Fibroblast of skin of back (primary cell): ENCODE measurements around the gene MLLT10.
"Not testable (repeated sequence)": the region's sequence is repeated elsewhere in the genome, so short reads cannot be mapped to it uniquely, and the experiment has no call there.

Experiments used
- DNase-seq: peaks from one replicate; pipeline ENCODE4 v3.0.0-alpha.2; 2013

The MLLT10 gene

DNA sequence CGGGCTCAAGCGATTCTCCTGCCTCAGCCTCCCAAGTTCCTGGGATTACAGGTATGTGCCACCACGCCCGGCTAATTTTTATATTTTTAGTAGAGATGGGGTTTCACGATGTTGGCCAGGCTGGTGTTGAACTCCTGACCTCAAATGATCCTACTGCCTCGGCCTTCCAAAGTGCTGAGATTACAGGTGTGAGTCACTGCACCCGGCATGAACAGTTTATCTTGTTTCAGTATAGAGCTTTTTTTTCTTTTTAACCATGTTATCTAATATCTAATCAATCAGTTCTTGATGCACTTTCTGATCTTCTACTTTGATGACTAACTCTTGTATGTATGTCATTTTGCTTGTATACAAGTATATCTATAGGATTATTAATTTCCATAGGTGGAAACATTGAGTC lies 54.1 kb downstream of the MLLT10 start:
- not testable (repeated sequence) for DNase-seq

DNA sequence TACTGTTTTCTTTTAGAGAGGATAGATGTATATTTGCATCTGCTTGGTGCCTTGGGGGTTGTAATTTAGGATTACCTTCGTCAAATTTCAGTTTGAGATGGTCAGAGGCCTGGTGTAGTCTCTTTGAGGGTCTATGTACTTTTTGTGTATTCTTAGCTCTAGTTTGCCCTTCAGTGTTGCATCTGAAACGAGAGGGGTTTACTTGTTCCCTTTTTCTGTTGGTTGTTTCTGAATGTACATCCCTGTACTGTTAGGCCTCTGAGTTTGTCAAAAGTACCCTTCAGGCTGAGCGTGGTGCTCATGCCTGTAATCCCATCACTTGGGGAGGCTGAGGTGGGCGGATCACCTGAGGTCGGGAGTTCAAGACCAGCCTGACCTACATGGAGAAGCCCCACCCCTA lies 60.0 kb downstream of the MLLT10 start:
- no peak for DNase-seq

DNA sequence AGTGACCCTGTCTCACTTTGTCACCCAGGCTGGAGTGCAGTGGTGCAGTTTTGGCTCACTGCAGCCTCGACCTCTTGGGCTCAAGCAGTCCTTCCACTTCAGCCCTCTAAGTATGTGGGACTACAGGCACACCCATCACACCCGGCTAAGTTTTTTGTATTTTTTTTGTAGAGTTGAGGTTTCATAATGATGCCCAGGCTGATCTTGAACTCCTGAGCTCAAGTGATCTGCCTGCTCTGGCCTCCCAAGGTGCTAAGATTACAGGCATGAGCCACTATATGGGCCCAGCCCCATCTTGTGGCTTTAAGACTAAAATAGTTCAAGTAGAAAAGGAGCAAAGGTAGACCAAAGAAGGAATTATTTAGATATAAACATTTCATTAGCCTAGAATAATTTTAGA lies 65.5 kb downstream of the MLLT10 start:
- DNase-seq, result no peak

DNA sequence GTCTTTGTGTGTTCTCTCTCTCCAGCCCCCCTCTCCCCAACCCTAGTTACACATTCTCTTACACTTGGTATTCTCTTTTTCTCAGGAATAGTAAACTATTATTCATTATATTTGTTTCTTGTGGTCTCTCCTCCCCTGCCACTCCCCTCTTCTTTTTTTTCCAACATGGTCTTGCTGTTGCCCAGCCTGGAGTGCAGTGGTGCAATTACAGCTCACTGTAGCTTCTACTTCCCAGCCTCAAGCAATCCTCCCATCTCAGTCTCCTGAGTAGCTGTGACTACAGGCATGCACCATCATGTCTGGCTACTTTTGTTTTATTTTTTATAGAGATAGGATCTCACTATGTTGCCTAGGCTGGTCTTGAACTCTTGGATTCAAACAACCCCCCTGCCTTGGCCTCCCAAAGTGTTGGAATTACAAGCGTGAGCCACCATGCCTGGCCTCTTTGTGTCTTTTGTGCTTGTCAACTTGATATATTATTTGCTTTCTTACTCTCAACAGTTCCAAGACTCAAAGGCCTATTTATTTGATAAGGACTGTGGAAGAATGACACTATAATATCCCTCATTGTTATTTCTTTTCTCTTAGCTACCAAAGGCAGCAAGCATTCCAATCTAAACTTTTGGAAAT lies 66.9 kb downstream of the MLLT10 start:
- DNase-seq, result no peak

DNA sequence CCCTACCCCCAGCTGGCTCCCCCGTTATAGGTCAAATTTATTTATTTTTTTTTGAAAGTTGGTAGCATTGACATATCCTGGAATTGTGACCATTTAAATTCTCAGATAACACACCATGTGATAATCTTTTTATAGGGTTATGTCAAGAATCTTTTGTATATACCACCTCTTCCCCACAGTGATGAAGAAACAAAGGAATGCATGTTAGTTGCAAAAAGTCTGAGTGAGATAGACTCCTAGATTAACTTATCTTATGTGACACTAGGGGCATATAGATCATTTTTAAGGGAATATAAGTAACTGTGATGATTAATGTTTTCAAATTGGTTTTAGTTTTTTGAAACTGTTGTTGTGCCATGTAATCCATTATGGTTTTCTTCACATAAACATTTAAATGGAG lies 68.3 kb downstream of the MLLT10 start:
- no peak for DNase-seq

DNA sequence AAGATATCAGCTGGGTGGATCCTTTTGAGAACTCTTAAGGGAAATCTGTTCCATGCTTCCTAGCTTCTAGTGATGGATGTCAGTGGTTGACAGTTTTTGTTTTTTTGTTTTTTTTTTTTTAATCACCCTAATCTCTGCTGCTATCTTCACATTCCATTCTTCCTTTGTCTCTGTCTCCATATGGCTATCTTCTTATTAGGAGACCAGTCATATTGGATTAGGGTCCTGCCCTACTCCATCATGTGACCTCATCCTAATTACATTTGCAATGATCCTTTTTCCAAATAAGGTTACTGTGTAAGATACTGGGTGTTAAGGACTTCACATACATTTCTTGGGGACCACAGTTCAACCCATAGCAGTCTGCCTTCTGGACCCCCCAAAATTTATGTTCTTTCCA lies 69.7 kb downstream of the MLLT10 start:
- no peak for DNase-seq

DNA sequence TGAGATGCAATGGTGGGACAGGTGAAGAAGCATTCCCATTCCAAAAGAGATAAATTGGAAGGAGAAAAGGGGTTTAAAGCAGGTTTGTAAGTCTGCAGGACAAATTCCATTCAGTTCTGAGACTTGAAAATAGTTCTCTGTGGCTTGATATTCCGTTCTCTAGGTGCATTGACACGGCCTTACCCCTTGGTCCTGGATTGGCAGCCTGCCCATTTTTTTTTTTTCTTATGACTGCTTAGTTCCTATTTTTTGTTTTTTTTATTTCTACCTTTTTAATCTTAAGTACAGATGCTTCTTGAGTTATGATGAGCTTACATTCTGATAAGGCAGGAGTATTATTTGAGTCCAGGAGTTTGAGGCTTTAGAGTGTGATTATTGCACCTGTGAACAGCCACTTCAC lies 70.6 kb downstream of the MLLT10 start:
- no peak for DNase-seq

DNA sequence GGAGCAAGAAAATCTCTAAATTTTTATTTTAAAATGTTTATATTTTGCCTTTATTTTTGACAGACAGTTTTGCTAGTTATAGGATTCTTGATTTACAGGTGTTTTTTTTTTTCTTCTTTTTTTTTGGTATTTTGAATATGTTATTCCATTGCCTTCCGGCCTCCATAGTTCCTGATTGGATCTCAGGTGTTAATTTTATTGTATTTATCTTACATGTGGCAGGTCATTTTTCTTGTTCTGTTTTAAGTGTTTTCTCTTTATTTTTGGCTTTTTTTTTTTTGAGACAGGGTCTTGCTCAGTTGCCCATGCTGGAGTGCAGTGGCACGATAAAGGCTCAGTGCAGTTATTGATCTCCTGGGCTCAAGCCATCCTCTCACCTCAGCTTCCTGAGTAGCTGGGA lies 73.9 kb downstream of the MLLT10 start:
- no peak for DNase-seq

DNA sequence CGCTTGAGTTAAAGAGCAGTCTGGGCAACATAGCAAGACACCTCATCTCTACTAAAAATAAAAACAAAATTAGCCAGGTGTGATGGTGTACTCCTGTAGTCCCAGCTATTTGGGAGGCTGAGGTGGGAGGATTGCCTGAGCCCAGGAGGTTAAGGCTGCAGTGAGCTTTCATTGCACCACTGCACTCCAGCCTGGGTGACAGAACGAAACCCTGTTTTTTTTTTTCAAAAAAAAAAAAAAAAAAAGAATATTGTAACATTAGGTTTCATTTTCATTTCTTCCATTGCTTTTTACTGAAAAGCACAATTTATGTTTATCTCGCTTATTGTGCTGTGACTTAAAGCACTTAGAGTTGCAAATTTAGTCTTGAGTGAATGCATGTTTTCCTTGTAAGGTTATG lies 80.0 kb downstream of the MLLT10 start:
- DNase-seq, result no peak

DNA sequence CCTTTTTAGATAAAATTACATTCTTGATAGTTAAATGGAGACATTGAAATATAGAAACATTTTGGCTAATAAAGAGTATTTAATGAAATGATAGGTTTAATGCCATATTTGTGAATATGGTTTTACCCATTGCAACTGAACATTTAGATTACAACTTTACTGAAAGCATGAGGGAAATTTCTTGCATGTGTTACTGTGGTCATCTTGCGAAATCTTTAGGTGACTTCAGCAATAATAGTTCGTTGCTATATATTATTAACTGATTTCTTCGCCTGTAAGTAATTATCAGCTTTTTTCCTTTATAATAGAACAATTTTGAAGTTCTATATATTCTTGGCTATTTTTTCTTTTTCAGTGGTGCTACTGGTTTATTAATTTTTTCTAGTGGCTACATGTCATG lies 83.2 kb downstream of the MLLT10 start:
- DNase-seq, result no peak

DNA sequence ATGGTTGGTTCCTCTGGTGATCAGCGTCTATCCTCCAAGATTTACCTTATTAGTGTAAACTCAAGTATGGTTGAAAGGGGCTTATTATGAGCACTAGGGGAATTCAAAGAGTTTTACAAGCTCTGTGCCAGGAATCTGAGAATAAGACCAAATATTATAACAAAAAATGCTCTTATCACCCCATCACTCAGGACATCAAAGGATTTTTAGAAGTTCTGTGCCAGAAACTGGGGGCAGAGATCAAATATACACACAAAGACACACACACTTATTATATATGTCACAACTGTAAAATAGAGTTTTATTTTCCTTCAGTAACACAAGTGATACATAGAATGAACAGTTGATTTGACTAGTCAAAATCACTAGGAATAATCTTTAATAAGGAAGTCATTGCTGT lies 89.3 kb downstream of the MLLT10 start:
- DNase-seq, result no peak

DNA sequence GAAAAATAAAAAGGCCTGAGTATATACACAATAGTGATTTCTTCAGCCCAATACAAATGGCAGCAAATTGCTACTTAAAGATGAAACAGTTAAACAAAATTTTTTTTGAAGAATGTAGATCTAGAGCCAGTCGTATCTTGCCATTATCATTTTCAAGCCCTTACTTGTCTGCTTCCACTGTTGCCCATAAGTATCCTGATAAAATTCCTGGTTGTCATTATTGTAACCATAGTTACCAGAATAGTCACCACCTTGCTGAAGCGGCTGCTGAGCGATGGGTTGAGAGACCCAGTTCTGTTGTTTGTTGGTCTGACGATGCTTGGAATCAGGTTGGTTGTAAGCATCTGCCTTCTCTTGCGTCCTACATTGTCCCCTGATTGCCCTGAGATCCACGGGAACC lies 90.4 kb downstream of the MLLT10 start:
- not testable (repeated sequence) for DNase-seq

DNA sequence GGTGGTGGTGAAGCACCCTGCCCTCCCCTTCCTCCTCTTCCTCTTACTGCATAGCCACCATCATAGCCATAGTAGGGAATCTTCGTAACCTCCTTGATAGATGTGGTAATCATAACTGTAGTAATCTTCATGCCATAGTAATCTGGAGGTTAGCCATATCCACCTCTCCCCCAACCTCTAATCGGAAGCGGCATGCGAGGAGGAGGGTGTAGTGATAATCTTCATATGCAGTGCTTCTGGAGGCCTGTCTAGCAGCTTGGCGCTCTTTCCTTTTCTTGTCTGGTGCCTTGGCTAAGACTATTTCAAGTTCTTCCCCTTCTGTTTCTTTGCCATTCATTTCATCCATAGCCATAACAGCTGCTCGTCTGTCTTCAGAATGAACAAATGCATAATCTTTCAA lies 90.9 kb downstream of the MLLT10 start:
- DNase-seq, result no peak

DNA sequence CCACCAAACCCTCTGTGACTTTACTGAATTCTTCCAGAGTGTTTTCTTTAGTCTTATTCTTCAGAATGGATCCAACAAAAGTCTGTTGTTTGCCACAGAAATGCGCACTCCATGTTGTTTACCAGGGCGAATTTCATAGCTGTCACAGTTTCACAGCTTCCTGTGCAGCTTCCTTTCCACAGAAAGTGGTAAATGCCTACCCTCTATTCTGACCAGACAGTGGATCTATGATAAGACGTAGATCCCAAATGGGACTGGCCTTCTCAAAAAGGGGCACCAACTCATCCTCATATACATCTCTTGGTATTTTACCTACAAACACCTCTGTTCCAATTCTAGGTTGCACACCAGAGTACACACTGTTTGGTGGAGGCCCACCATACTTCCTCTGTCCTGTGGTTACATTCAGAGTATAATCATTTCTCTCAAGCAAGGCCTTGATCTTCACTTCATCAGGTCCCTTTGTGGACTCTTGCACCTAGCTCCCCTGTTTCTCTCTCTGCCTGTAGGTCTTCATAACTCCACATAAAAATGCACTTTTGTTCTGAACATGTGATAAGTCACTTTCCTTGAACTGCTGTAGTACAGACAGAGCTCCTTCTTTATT lies 91.7 kb downstream of the MLLT10 start:
- no peak for DNase-seq

DNA sequence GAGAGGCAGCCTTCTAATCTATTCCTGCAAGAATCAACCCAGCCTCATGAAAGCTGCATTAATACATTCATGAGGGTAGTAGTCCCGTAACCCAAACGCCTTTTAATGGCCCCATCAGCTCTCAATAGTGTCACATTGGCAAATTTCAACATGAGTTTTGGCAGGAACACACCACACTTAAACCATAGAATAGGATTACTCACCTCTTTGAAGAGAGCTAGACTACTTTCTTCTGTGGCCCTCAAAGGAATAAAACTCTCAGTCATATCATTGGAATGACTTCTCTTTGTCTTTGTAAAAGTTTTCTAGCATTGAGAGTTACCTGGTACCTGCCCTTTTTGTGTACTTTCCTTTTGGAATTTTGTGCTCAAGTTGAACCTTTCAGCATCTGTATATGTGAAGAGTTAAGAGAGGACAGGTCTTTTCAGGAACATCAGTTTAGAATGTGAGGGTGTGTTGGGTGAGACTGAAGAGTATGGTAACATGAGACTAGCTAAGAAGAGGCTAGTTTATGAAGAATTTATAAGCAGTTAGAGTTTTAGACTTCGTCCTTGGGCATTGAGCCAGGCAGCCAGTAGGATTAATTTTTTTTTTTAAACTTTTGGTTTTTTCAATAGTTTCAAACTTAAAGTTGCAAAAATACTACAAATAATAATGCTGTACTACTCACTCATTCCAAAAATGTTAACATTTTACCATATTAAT lies 92.6 kb downstream of the MLLT10 start:
- no peak for DNase-seq

DNA sequence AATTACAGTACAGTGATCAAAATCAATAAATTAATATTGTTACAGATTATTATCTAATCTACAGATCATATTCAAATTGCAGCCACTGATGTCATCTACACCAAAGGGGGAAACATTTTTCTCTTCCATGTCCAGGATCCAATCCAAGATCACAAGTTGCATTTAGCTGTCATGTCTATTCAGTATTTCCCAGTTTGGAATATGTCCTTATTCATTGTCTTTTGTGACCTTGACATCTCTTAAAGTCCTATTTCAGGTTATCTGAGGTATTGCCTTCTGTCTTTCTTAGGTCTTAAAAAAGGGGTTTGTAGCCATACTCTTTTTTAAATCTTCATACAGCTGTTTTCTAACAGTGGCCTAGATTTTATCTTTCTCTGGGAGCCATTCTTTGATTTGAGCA lies 93.3 kb downstream of the MLLT10 start:
- no peak for DNase-seq

DNA sequence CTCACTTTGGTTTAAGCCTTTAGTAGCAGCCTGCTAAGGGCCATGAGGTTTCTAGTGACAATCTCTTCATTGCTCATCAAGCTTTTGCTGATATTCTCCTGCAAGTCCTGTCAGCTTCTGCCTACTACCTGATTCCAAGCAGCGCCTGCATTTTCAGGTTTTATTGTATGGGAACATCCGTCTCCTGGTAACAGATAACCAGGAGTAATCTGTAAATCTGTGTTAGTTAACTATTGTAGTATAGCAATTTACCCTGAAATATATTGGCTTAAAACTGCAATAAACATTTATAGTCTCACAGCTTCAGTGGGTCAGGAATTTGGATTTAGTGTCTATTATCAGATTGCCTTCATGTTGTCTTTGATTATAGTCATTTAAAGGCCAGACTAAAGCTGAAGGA lies 94.0 kb downstream of the MLLT10 start:
- DNase-seq, result no peak

DNA sequence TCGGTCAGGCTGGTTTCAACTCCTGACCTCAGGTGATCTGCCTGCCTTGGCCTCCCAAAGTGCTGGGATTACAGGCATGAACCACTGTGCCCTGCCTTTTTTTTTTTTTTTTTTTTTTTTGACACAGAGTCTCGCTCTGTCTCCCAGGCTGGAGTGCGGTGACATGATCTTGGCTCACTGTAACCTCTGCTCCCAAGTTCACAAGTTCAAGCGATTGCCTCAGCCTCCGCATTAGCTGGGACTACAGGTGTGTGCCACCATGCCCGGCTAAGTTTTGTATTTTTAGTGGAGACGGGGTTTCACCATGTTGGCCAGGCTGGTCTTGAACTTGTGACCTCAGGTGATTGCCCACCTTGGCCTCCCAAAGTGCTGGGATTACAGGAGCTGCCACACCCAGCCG lies 94.6 kb downstream of the MLLT10 start:
- not testable (repeated sequence) for DNase-seq

DNA sequence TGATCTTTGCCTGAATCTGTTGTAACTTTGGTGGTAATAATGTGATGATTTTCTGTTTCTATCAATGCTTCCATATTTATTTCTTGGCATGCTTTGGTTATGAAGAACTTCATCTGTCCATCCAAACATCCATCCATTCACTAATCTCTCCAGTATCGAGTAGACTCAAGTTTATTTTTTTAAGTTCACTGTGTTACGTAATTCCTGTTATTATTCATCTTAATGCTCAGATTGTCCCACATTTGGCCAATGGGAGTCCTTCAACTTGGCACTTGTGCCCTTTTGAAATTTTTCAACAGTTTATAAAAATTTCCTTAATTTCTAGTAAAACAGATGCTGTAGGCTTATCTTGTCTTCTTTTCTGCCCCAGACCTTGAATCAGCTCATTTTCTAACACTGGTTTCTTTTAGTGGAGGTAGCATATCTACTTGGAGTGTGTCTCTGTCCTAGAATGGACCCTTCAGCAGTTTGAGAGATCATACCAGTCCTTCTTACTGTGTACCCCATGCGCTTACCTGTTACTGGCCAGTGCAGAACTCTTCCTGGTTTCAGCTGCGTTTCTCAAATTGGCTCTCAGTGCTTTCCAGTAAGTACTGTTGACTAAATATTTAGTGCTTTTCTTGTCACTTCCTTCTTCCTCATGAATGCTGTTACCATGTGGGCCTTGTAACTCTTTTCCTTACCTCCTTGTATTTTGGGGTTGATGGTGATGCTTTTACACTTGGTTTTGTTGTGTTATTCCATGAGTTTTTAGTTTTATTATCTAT lies 100.8 kb downstream of the MLLT10 start:
- no peak for DNase-seq

DNA sequence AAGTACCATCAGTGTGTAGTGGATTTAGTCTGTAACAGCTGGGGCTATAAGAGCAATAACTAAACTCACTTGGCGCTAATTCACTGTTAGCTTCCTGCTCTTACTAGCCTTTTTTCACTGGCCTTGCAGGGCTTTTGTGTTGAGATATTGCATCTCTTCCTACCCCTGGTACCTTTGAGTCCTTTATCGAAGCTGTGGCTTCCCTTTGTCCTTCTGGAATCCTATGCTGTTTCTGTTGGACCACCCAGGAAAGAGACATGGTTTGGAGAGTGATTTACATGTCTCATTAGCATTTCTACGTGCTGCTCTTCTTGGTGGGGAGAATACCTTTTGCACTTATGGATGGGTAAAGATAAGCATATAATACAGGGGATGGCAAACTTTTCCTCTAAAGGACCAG lies 103.8 kb downstream of the MLLT10 start:
- no peak for DNase-seq

DNA sequence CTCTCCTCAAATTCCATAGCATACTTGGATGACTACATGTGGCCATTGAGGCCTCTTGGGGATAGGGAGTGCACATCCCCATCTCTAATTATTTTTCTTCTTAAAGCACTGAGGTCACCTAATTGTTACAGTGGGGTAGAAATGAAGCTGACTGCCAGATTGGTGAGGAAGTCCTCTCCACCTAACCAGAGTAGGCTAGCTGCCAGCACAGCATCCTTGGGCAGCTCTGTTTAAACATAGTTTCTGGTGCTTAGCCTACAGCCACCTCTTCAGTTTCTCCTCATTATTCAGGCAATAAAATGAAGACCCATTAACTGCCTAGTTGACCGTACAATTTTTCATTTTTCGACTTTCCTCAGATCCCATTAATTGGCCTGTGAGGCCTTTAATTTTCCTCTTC lies 104.6 kb downstream of the MLLT10 start:
- peak; percentile 8 for DNase-seq

DNA sequence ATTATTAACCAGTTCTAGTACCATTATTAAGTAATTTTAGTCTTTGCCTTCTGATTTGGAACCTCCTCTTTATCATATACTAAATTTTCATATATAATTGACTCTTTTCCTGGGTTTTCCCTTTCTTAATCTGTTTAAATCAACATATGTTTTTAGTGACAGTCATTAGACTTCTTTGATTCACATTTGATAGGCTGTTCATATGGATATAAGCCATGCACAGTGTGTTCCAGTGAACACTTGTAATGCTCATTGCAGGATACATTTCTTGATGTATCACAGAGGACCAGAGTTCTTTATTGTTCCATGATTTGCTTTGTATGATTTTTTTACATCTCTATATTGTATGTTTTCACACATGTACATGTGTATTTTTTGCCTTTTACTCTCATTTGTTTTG lies 114.0 kb downstream of the MLLT10 start:
- no peak for DNase-seq

DNA sequence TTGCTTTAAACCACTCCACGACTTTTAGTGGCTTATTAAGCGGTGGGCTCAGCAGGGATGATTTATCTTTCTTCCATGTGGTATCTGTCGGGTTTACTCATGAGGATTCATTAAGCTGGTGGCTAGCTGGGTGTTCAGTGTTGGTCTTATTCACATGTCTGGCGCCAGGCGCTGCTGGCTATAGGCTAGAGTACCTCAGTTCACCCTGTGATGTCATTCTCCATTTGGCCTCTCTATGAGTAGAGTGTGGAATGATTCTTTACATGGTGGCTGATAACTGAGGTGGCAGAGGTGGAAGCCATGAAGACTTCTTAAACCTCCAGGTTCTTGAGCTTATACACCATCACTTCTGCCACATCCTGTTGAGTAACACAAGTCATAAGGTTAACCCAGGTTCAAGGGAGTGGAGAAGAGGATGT lies 115.4 kb downstream of the MLLT10 start:
- no peak for DNase-seq

DNA sequence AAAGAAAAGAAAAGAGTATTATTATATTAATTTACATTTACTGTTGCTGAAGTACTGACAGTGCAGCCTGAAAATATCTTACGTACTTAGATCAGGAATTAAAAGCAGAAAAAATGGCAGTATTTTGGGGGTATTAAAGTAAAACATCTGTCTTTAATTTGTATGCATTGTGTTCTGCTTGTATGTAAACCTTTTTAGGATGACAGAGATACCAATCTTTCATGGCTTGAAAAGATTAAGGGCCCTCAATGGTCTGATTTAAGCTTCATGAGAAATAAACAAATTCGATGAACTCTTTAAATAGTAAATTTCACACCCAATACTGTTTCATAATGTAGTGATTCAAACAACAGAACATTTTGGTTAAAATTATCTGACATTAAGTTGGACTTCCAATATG lies 116.3 kb downstream of the MLLT10 start:
- no peak for DNase-seq
